K562 (cell line): ENCODE results near the gene IRF2BP2. TPM values are rescaled to one million over a fixed set of nuclear protein-coding genes. Genes with fewer than 3 reads are reported as not detected.

Experiments
- CEBPG ChIP-seq, 3 experiments: fragments of 200-800 bp in 1 of 3; sonication (Bioruptor generic) in 1 of 3; sonication (generic) in 1 of 3; formaldehyde crosslinking in 1 of 3; IDR thresholded peaks in 2 of 3; conservative IDR thresholded peaks in 1 of 3; 2 replicates each; pipeline versions ENCODE4 v1.6.1 to v1.8.0; 2016 to 2022; ENCODE audit warnings: missing compliant biosample characterization in 2 of 3, missing genetic modification characterization in 2 of 3, mild to moderate bottlenecking in 1 of 3, missing genetic modification reagents in 1 of 3
- CHAMP1 ChIP-seq: fragments of 450-650 bp; IDR thresholded peaks from 2 replicates; pipeline ENCODE4 v1.6.1; 2016; ENCODE audit warnings: mild to moderate bottlenecking
- CREB5 ChIP-seq: fragments of 250-450 bp; sonication (Bioruptor Pico); IDR thresholded peaks from 2 replicates; pipeline ENCODE4 v1.5.0; 2020; ENCODE audit warnings: mild to moderate bottlenecking
- CREM ChIP-seq: IDR thresholded peaks from 2 replicates; pipeline ENCODE4 v1.6.1; 2014; ENCODE audit warnings: antibody characterized with exemption, low read depth
- EGR1 ChIP-seq: fragments of 450-650 bp; conservative IDR thresholded peaks from 2 replicates; pipeline ENCODE4 v1.6.1; 2017; ENCODE audit warnings: mild to moderate bottlenecking
- HDAC1 ChIP-seq, 2 experiments: fragments of 450-650 bp; IDR thresholded peaks; 2 replicates each; pipeline ENCODE4 v1.6.1; 2016 to 2017; ENCODE audit warnings: inconsistent platforms in 1 of 2, mild to moderate bottlenecking in 1 of 2, moderate library complexity in 1 of 2
- ILF3 ChIP-seq: fragments of 450-650 bp; IDR thresholded peaks from 2 replicates; pipeline ENCODE4 v1.6.1; 2018; ENCODE audit warnings: antibody characterized with exemption, mild to moderate bottlenecking, moderate library complexity, borderline replicate concordance
- KDM1A ChIP-seq, 2 experiments: fragments of 450-650 bp; IDR thresholded peaks; 2 replicates each; pipeline ENCODE4 v1.6.1; 2016; ENCODE audit warnings: mild to moderate bottlenecking in 2 of 2
- KDM5B ChIP-seq: fragments of 200-600 bp; sonication (generic); IDR thresholded peaks from 2 replicates; pipeline ENCODE4 v1.6.1; 2012; ENCODE audit warnings: low read depth, mild to moderate bottlenecking, moderate library complexity, low read length, control low read depth, inconsistent platforms; ENCODE audit not compliant: insufficient replicate concordance
- MITF ChIP-seq: IDR thresholded peaks from 2 replicates; pipeline ENCODE4 v1.6.1; 2014; ENCODE audit warnings: antibody characterized with exemption
- MNT ChIP-seq, 2 experiments: fragments of 450-650 bp; conservative IDR thresholded peaks; 2 replicates each; pipeline ENCODE4 v1.6.1; 2017; ENCODE audit warnings: mild to moderate bottlenecking in 2 of 2, moderate library complexity in 2 of 2
- RAD21 ChIP-seq, 2 experiments: fragments of 250-450 bp in 1 of 2; fragments of 450-650 bp in 1 of 2; sonication (Bioruptor Pico) in 1 of 2; formaldehyde crosslinking in 1 of 2; IDR thresholded peaks in 1 of 2; conservative IDR thresholded peaks in 1 of 2; 2 replicates each; pipeline versions ENCODE4 v1.4.0 to v1.8.0; 2020 to 2022; ENCODE audit warnings: mild to moderate bottlenecking in 2 of 2, moderate library complexity in 1 of 2
- TAF9B ChIP-seq: fragments of 450-650 bp; IDR thresholded peaks from 2 replicates; pipeline ENCODE4 v1.6.1; 2018; ENCODE audit warnings: mild to moderate bottlenecking; ENCODE audit not compliant: partially characterized antibody
- TEAD1 ChIP-seq, 2 experiments: fragments of 450-650 bp in 1 of 2; sonication (generic) in 1 of 2; formaldehyde crosslinking; IDR thresholded peaks; 2 replicates each; pipeline versions ENCODE4 v1.4.0 to v1.8.0; 2020 to 2022; ENCODE audit warnings: mild to moderate bottlenecking in 2 of 2, missing genetic modification reagents in 1 of 2
- ZEB2 ChIP-seq: fragments of 450-650 bp; IDR thresholded peaks from 2 replicates; pipeline ENCODE4 v1.6.1; 2016
- ZNF124 ChIP-seq: sonication (generic); formaldehyde crosslinking; IDR thresholded peaks from 2 replicates; pipeline ENCODE4 v1.8.1; 2022; ENCODE audit warnings: missing genetic modification reagents
- ZNF655 ChIP-seq: fragments of 250-450 bp; sonication (Bioruptor Pico); IDR thresholded peaks from 2 replicates; pipeline ENCODE4 v1.5.0; 2021
- ZNF695 ChIP-seq: fragments of 450-650 bp; formaldehyde crosslinking; IDR thresholded peaks from 2 replicates; pipeline ENCODE4 v1.4.0; 2020; ENCODE audit warnings: mild to moderate bottlenecking, moderate library complexity
- polyA plus RNA-seq, 8 experiments: library from polyadenylated mRNA; depleted of rRNA in 4 of 8; stranded (reverse) in 5 of 8; unstranded in 3 of 8; fragments of >200 nt; fragmentation: Nextera tagmentation in 2 of 8; fragmentation: Illumina TruSeq in 1 of 8; extraction: Ambion mirVana in 2 of 8; extraction: Trizol in 1 of 8; gene quantifications; 2 replicates each; pipeline versions ENCODE4 v1.2.1 to v1.2.3, GENCODE V29; 2011 to 2014; ENCODE audit warnings: inconsistent platforms in 1 of 8, missing spikeins in 1 of 8
- total RNA-seq, 7 experiments: library from RNA; depleted of rRNA in 6 of 7; stranded (reverse); fragments of >200 nt in 6 of 7; fragmentation: Illumina TruSeq in 2 of 7; extraction: Trizol in 2 of 7; gene quantifications; 2 replicates each; pipeline versions ENCODE4 v1.2.1 to v1.2.3, GENCODE V29; 2011 to 2021; ENCODE audit warnings: low replicate concordance in 1 of 7

Gene IRF2BP2
- total and polyA plus RNA-seq, 9 of the 15 experiments (the other 6 are each of a cell fraction or from before 2014, with no cell fraction given): 7.7 to 68.6 (median 22.1) TPM

- TF ChIP-seq ZNF655 (CRISPR knock-in tag) (peak; percentile 66; the same call in 1 of the 2 replicates), TAF9B (peak; percentile 53), RAD21 (CRISPR knock-in tag; conservative IDR thresholded peaks at IDR 0.05 in 1 of 2, IDR thresholded peaks at IDR 0.05 in 1 of 2) (peak in 1 of 2 experiments; percentile 34; a peak in 3 of 4 replicates), KDM5B (no peak), CEBPG (CRISPR knock-in tag; IDR thresholded peaks at IDR 0.05) (peak; percentile 95), CEBPG (tag; conservative IDR thresholded peaks at IDR 0.05 in 1 of 2, IDR thresholded peaks at IDR 0.05 in 1 of 2) (peak; percentile 100), MNT (conservative IDR thresholded peaks at IDR 0.05) (peak in 1 of 2 experiments; percentile 63; a peak in 2 of 4 replicates), ZEB2 (peak; percentile 73; the same call in 1 of the 2 replicates), MITF (no peak), CHAMP1 (peak; percentile 49; the same call in 1 of the 2 replicates), CREM (peak; percentile 33; the same call in 1 of the 2 replicates), ZNF695 (no peak), HDAC1 (IDR thresholded peaks at IDR 0.05) (no peak; a peak in 1 of 4 replicates), ILF3 (0 out of 2 replicates have a peak, but pooled peaks have one; percentile 25), ZNF124 (no peak), KDM1A (IDR thresholded peaks at IDR 0.05) (peak; percentile 55 to 69; a peak in 3 of 4 replicates), EGR1 (0 out of 2 replicates have a peak, but pooled peaks have one; percentile 1), CREB5 (CRISPR knock-in tag) (peak; percentile 63), TEAD1 (CRISPR knock-in tag; IDR thresholded peaks at IDR 0.05) (peak in 1 of 2 experiments; percentile 16; a peak in 1 of 4 replicates)
Observed at GRCh38 chr1:234601301-234602017, 8.5 kb downstream of the IRF2BP2 start (continued).
